Thoracic aorta (tissue), 2 donors: ENCODE measurements around the gene ZCCHC2. TPM values are rescaled to one million over a fixed set of nuclear protein-coding genes. Genes with fewer than 3 reads are reported as not detected.

ENCODE experiments used
- ATAC-seq: fragments of 150-250 bp; one replicate; pipeline ENCODE4 v1.8.0; 2017; ENCODE audit warnings: low read depth; ENCODE audit not compliant: insufficient number of reproducible peaks, low FRiP score
- DNase-seq: peaks from one replicate; pipeline ENCODE4 v3.0.0-alpha.2; 2020; ENCODE audit warnings: low spot score
- H3K27ac ChIP-seq, 2 donors: fragments of 200-600 bp; sonication (generic); 1 replicate in 1 of 2; 2 replicates in 1 of 2; pipeline ENCODE4 v1.5.1; 2016; ENCODE audit warnings: mild to moderate bottlenecking in 2 of 2, moderate library complexity in 2 of 2
- H3K27me3 ChIP-seq: fragments of 200-600 bp; sonication (generic); replicated peaks from 2 replicates; pipeline ENCODE4 v1.6.0; 2016; ENCODE audit warnings: mild to moderate bottlenecking; ENCODE audit not compliant: insufficient read depth
- H3K36me3 ChIP-seq: fragments of 200-600 bp; sonication (generic); one replicate; pipeline ENCODE4 v1.5.1; 2016
- H3K4me1 ChIP-seq, 2 donors: fragments of 200-600 bp; sonication (generic); 1 replicate in 1 of 2; 2 replicates in 1 of 2; pipeline versions ENCODE4 v1.5.1 to v1.6.0; 2016; ENCODE audit warnings: low read depth in 2 of 2, mild to moderate bottlenecking in 1 of 2; ENCODE audit not compliant: control insufficient read depth in 1 of 2
- H3K4me3 ChIP-seq: fragments of 200-600 bp; sonication (generic); 2 replicates; pipeline ENCODE4 v1.5.1; 2016; ENCODE audit warnings: mild to moderate bottlenecking
- H3K9me3 ChIP-seq: fragments of 200-600 bp; sonication (generic); 2 replicates; pipeline ENCODE4 v1.5.1; 2016
- total RNA-seq, 2 donors: library from RNA; depleted of rRNA; stranded (reverse); fragments of >200 nt; gene quantifications; one replicate each; pipeline versions ENCODE4 v1.1.0 to v1.2.3, GENCODE V29; 2016
- TF ChIP-seq, protein P1 (sequence below): fragments of 200-600 bp; sonication (generic); IDR thresholded peaks from one replicate; pipeline ENCODE4 v1.5.1; 2019; ENCODE audit warnings: antibody characterized with exemption

The ZCCHC2 gene
- 10 to 100 TPM; 33.9 to 38.7 TPM for total RNA-seq

DNA sequence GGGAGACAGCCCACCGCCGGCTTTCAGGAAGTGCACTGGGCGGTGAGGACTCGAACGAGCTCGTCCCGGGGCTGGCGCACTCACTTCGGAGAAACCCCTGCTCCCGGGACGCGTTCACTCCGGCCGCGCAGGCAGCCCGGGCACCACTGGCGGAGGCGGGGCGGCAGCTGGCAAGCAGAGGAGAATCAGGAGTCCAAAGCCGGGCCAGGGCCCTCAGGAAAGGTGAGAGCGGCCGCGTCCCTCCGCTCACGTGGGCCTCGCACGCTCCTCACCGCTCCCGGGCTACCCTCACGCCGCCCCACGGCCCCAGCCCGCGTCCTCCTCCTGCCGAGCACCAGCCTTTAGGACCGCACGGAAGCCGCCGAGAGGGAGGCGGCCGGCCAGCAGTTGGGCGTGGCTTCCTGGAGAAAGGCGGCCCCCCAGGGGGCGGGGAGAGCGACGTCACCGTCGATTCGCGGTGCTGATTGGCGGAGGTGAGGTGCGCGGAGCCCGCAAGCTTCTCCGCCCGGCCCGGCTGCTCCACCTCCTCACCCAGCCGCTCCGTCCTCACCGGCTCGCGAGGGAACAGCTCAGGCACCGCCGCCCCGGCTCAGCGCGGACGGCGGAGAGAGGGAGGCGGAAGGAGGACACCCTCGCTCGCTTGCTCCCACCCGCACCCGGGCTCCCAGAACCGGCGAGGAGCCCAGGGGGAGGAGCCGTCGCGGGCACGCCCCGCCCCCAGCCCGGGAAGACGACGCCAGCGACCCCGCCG is at the start of gene ZCCHC2:
Gene ZCCHC2, plus strand, starts transcription at position 522 of the 751 bp plus-strand sequence. CDS start 400 bp downstream, outside the sequence.
- ATAC-seq = peak; percentile 88
- Histone ChIP-seq H3K9me3 (no peaks in the 10 kb centered on the region), H3K27ac (peak within 1 kb of the TSS; percentile 96 to 99), H3K4me1 (peaks cover 12 to 34% of the 10 kb centered on the region in 2 donors), H3K4me3 (peak within 1 kb of the TSS; percentile 83), H3K36me3 (no peaks in the 10 kb centered on the region), H3K27me3 (no peaks in the 10 kb centered on the region)
- TF ChIP-seq, protein P1, sequence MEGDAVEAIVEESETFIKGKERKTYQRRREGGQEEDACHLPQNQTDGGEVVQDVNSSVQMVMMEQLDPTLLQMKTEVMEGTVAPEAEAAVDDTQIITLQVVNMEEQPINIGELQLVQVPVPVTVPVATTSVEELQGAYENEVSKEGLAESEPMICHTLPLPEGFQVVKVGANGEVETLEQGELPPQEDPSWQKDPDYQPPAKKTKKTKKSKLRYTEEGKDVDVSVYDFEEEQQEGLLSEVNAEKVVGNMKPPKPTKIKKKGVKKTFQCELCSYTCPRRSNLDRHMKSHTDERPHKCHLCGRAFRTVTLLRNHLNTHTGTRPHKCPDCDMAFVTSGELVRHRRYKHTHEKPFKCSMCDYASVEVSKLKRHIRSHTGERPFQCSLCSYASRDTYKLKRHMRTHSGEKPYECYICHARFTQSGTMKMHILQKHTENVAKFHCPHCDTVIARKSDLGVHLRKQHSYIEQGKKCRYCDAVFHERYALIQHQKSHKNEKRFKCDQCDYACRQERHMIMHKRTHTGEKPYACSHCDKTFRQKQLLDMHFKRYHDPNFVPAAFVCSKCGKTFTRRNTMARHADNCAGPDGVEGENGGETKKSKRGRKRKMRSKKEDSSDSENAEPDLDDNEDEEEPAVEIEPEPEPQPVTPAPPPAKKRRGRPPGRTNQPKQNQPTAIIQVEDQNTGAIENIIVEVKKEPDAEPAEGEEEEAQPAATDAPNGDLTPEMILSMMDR = no peak
- DNase-seq = peak; percentile 86

DNA sequence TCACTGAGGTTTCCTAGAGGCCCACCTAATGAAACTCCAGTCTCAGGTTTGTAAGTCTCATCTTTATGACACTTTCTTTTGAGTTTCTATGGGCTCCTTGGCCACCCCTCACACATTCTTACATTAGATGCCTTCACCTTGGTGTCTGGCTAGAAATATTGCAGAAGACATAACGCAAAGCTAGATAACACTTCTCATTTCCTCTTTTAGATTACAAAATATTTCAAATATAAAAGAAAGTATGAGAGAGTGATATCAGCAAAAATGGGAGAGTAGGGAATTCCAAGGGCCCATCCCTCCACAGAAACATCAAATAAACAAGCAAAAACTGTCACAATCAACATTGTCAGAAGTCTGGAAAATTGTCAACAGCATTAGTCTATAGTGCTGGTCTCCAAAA is 43.3 kb upstream of the ZCCHC2 start:
- no peaks in the 10 kb centered on the region for H3K4me1 ChIP-seq
- TF ChIP-seq, protein P1 = no peak
- no peaks in the 10 kb centered on the region for H3K27me3 ChIP-seq
- no peaks in the 10 kb centered on the region for H3K36me3 ChIP-seq
- no peak overlapping the region for H3K4me3 ChIP-seq
- no peak overlapping the region for H3K27ac ChIP-seq
- no peak for DNase-seq
- no peak for ATAC-seq
- peaks cover 11% of the 10 kb centered on the region for H3K9me3 ChIP-seq

DNA sequence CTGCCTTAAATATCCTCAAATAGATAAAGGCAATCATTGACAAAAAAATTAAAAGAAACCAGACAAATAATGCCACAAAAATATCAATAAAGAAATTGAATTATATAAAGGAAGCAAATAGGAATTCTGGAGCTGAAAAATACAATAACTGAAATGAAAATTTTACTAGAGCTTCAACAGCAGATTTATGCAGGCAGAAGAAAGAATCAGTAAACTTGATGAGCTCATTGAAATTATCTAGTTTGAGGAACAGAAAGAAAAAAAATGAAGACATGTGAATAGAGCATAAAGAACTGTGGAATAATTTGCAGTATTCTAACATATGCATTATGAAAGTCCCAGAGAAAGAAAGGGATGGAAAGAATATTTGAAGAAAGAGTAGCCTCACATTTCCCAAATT is 41.9 kb upstream of the ZCCHC2 start:
- DNase-seq (no peak), ATAC-seq (no peak)
- Histone ChIP-seq H3K27me3 (no peaks in the 10 kb centered on the region), H3K4me3 (no peak overlapping the region), H3K27ac (no peak overlapping the region), H3K4me1 (no peaks in the 10 kb centered on the region), H3K36me3 (no peaks in the 10 kb centered on the region), H3K9me3 (peaks cover 11% of the 10 kb centered on the region)
- TF ChIP-seq, protein P1 = no peak

DNA sequence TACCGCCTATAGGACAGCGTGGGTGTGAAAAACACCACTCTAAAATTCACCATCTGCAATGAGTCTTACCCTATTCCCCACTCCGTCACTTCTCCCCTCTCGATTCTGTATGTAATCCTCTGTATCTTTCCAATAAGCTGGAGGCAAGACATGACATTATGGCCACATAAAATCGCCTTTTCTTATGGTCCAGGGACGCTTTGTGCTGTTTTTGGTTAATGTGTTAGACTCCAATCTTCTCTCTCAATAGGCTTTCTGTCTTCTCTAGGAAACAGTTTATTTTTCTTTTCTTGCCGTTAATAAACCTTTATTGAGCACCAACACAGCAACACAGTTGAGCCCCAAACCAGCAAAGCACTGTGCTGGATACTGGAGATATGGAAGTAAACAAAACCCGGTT is 37.9 kb upstream of the ZCCHC2 start:
- no peaks in the 10 kb centered on the region for H3K36me3 ChIP-seq
- DNase-seq = no peak
- H3K9me3 ChIP-seq = peaks cover 11% of the 10 kb centered on the region
- ATAC-seq = no peak
- H3K27ac ChIP-seq = no peak overlapping the region
- H3K4me3 ChIP-seq = no peak overlapping the region
- H3K27me3 ChIP-seq = no peaks in the 10 kb centered on the region
- H3K4me1 ChIP-seq = no peaks in the 10 kb centered on the region
- TF ChIP-seq, protein P1 = no peak

- Histone ChIP-seq H3K36me3 (no peaks in the 10 kb centered on the region), H3K9me3 (peaks cover 5% of the 10 kb centered on the region), H3K4me3 (no peak overlapping the region), H3K27me3 (no peaks in the 10 kb centered on the region), H3K4me1 (no peaks in the 10 kb centered on the region), H3K27ac (no peak overlapping the region)
- TF ChIP-seq, protein P1 = no peak
- DNase-seq (no peak), ATAC-seq (no peak)
These were observed 37.1 kb upstream of the ZCCHC2 start for GRCh38 chr18:62485684-62486083.
